ENCODE data around the gene USP40.

Gene USP40

GRCh38 chr2:233495503-233496496 is 70.8 kb downstream of the USP40 start:
- no peak for DNase-seq

- no peak for DNase-seq
Observed at GRCh38 chr2:233492751-233493150, 73.8 kb downstream of the USP40 start.

- no peak for DNase-seq
Observed at GRCh38 chr2:233492078-233492477, 74.5 kb downstream of the USP40 start.

GRCh38 chr2:233491326-233491725 is 75.3 kb downstream of the USP40 start:
- no peak for DNase-seq

- DNase-seq = no peak
Observed at GRCh38 chr2:233490831-233491230, 75.8 kb downstream of the USP40 start.

- DNase-seq = no peak
Observed at GRCh38 chr2:233489666-233490065, 76.9 kb downstream of the USP40 start.

- no peak for DNase-seq
Observed at GRCh38 chr2:233489143-233489542, 77.4 kb downstream of the USP40 start.

GRCh38 chr2:233487748-233488345 is 78.7 kb downstream of the USP40 start:
- no peak for DNase-seq

GRCh38 chr2:233486778-233487552 is 79.6 kb downstream of the USP40 start:
- no peak for DNase-seq

- no peak for DNase-seq
Observed at GRCh38 chr2:233486357-233486756, 80.2 kb downstream of the USP40 start.

GRCh38 chr2:233485726-233486125 is 80.9 kb downstream of the USP40 start:
- no peak for DNase-seq

GRCh38 chr2:233482616-233483015 is 84.0 kb downstream of the USP40 start:
- no peak for DNase-seq

- DNase-seq = no peak
Observed at GRCh38 chr2:233481368-233482142, 85.0 kb downstream of the USP40 start.

GRCh38 chr2:233480490-233481202 is 85.9 kb downstream of the USP40 start:
- DNase-seq = no peak

- DNase-seq = no peak
Observed at GRCh38 chr2:233479616-233480489, 86.7 kb downstream of the USP40 start.

- DNase-seq = no peak
Observed at GRCh38 chr2:233477548-233478433, 88.8 kb downstream of the USP40 start.

GRCh38 chr2:233476651-233477547 is 89.7 kb downstream of the USP40 start:
- DNase-seq = no peak

- no peak for DNase-seq
Observed at GRCh38 chr2:233476063-233476410, 90.5 kb downstream of the USP40 start.
